GM21515 (cell line): ENCODE results near the gene SERAC1.

Source experiments
- ATAC-seq: cut with Tn5 transposase; IDR thresholded peaks from one replicate; pipeline ENCODE4 v1.9.1; 2021; ENCODE audit not compliant: unreplicated experiment

Gene SERAC1

DNA sequence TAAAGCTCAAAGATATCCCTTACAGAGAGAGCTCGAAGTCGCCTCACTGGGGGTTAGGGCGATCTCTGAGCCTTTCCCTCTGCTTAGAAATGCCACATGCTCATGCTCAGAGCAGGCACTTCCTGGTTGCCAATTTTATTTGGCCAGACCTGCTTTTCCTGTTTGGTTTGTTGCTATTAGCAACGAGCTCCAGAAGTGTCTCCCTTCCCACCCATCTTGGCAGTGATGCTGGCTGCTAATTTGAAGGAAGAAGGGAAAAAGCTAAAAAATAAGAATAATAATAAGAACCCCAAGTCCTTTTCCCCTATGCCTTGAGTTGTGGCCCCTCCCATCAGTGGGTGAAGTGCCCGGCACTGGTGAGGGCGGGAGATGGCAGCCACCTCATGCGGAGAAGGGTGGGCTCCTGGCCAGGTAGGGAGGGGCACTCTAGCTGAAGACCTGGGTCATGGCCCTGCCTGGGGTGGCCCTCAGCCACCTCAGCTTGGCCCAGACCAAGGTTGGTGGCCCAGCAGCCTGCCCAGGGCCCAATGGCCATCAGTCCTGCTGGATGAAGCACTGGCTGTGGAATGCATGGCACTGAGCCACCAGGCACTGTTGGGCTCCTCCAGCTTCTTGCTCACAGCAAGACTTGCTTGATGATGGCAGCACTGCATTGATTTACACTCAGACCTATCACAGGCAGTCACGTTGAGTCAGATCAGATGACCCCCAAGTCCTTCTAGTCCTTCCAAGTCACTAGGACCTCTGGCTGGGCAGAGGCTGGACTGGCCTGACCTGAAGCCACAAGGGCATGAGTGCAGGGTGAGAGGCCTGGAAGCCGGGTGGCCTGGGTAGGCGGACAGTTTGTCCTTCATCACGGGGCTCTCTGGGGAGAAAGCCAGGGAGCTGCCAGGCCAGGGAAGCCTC, 107.4 kb downstream of the SERAC1 start:
- ATAC-seq: no peak
